Caco-2 (cell line): ENCODE measurements around the gene FHIT. TPM values are rescaled to one million over a fixed set of nuclear protein-coding genes. Genes with fewer than 3 reads are reported as not detected.

Source experiments
- BruUV-seq: library from RNA; stranded (reverse); fragments of 400-500 nt; replicated peaks from 2 replicates; lab custom pipeline; 2021; lab: Mats Ljungman, UMichigan
- CTCF ChIA-PET: fragments of 300-600 bp; sonication (Branson Sonifier 250); formaldehyde crosslinking; loops from one replicate; lab custom pipeline; 2022; ENCODE audit warnings: antibody characterized with exemption; lab: Charles Lee
- POLR2A ChIA-PET: fragments of 300-600 bp; sonication (Branson Sonifier 250); formaldehyde crosslinking; loops from one replicate; lab custom pipeline; 2022; ENCODE audit warnings: antibody characterized with exemption; lab: Charles Lee
- DNase-seq, 2 experiments: peaks; one replicate each; pipeline versions ENCODE4 v3.0.0 to v3.0.0-alpha.2; 2020 to 2022
- H3K27me3 ChIP-seq: replicated peaks from 2 replicates; pipeline ENCODE4 v1.6.0; 2011; ENCODE audit warnings: low read length; ENCODE audit not compliant: control insufficient read depth, insufficient read depth
- H3K36me3 ChIP-seq: 2 replicates; pipeline ENCODE4 v1.5.1; 2011; ENCODE audit warnings: low read length; ENCODE audit not compliant: control insufficient read depth, insufficient read depth
- H3K4me1 ChIP-seq: fragments of 250-450 bp; sonication (Bioruptor Pico); 2 replicates; pipeline ENCODE4 v1.5.1; 2020; ENCODE audit warnings: mild to moderate bottlenecking
- H3K4me3 ChIP-seq: 2 replicates; pipeline ENCODE4 v1.5.1; 2011; ENCODE audit warnings: low read depth, mild to moderate bottlenecking, control low read depth, low read length
- H3K9me3 ChIP-seq: fragments of 250-450 bp; sonication (Bioruptor Pico); 2 replicates; pipeline ENCODE4 v1.5.1; 2020; ENCODE audit warnings: mild to moderate bottlenecking, moderate library complexity
- H3K27ac Mint-ChIP-seq: one replicate; pipeline ENCODE4 v1.8.0; 2022; ENCODE audit warnings: mixed read lengths; ENCODE audit not compliant: unreplicated experiment
- H3K27me3 Mint-ChIP-seq: one replicate; pipeline ENCODE4 v1.8.0; 2022; ENCODE audit warnings: mixed read lengths; ENCODE audit not compliant: insufficient read depth, unreplicated experiment
- H3K36me3 Mint-ChIP-seq: one replicate; pipeline ENCODE4 v1.8.0; 2022; ENCODE audit warnings: mild to moderate bottlenecking, mixed read lengths; ENCODE audit not compliant: insufficient read depth, unreplicated experiment
- H3K4me1 Mint-ChIP-seq: one replicate; pipeline ENCODE4 v1.8.0; 2022; ENCODE audit warnings: low read depth, mixed read lengths; ENCODE audit not compliant: unreplicated experiment
- H3K4me3 Mint-ChIP-seq: one replicate; pipeline ENCODE4 v1.8.0; 2022; ENCODE audit warnings: mild to moderate bottlenecking, moderate library complexity, mixed read lengths; ENCODE audit not compliant: unreplicated experiment
- H3K9me3 Mint-ChIP-seq: one replicate; pipeline ENCODE4 v1.8.0; 2022; ENCODE audit warnings: mixed read lengths; ENCODE audit not compliant: unreplicated experiment
- CTCF ChIP-seq, 2 experiments: fragments of 200-600 bp in 1 of 2; IDR thresholded peaks; 1 replicate in 1 of 2; 2 replicates in 1 of 2; pipeline versions ENCODE4 v1.5.1 to v1.8.0; 2011 to 2022; ENCODE audit warnings: antibody characterized with exemption in 1 of 2, control low read depth in 1 of 2, inconsistent platforms in 1 of 2, low read depth in 1 of 2, low read length in 1 of 2, mild to moderate bottlenecking in 1 of 2, moderate library complexity in 1 of 2; ENCODE audit not compliant: insufficient read depth in 1 of 2, severe bottlenecking in 1 of 2, unreplicated experiment in 1 of 2
- intact Hi-C: fragments of 100-400 bp; cut with micrococcal nuclease; formaldehyde crosslinking; loops from one replicate; pipeline ENCODE4 v1.10.0; 2022; ENCODE audit not compliant: unreplicated experiment
- total RNA-seq: library from RNA; stranded (reverse); gene quantifications from 2 replicates; pipeline ENCODE4 v1.2.3, GENCODE V29; 2022

The FHIT gene
- total RNA-seq, 1 experiment from 2014 or later: 8.3 TPM

DNA sequence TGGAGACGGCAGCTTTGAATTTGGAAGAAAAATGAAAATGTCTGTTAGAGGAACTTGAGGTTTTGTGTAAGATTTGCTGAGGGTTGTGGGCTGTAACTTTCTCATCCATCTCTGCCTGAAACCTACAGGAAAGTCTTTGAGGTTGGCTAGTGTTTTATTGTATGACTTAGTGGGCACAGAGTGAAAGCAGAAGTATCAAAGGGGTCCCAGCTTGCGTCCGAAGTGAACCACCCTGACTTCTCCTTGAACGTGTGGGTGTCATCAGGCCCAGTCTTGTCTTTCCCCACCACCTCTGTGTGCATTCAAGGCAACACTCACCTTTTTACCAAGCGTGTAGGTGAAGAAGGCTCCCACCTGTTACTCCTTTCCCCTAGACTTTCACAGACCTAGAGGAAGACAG lies 1519.3 kb downstream of the FHIT start:
- no peak overlapping the region for H3K27ac Mint-ChIP-seq
- BruUV-seq: no TSS peak
- no peak for TF ChIP-seq CTCF (IDR thresholded peaks at IDR 0.05; ENCODE audit: insufficient read depth in 1 of 2, low read depth in 1 of 2, low read length in 1 of 2, severe bottlenecking in 1 of 2, unreplicated experiment in 1 of 2)
- no peaks in the 10 kb centered on the region for H3K4me1 Mint-ChIP-seq
- H3K36me3 Mint-ChIP-seq: no peaks in the 10 kb centered on the region
- peaks cover 1% of the 10 kb centered on the region for H3K27me3 Mint-ChIP-seq
- Histone ChIP-seq H3K27me3 (no peaks in the 10 kb centered on the region; the same call in 1 of the 2 replicates), H3K9me3 (no peaks in the 10 kb centered on the region), H3K4me3 (no peak overlapping the region), H3K4me1 (no peaks in the 10 kb centered on the region), H3K36me3 (no peaks in the 10 kb centered on the region)
- intact Hi-C loops: no loop called here
- no peak overlapping the region for H3K4me3 Mint-ChIP-seq
- no peaks in the 10 kb centered on the region for H3K9me3 Mint-ChIP-seq
- no peak for DNase-seq
- ChIA-PET CTCF (no interaction called here), POLR2A (no interaction called here)

DNA sequence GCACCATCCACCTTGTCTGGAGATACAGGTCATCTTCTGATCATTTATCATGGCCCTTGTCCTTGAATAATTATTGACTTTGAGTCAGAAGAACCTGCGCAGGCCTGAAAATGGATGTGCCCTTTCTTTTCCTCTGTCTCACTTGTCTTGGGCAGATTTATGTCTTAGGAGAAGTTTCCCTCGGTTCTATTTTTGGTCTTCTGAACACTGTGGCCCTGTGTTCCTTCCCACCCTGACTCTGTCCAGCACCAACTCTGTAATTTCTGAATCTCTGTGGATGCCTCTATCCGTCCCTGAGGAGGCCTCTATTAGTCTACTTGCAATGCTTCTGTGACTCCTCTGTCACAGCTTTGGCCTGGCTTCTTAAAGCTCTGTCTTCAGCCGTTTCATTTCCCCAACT lies 1520.7 kb downstream of the FHIT start:
- no peak for DNase-seq
- H3K27me3 ChIP-seq: no peaks in the 10 kb centered on the region; the same call in 1 of the 2 replicates
- ChIA-PET CTCF (no interaction called here), POLR2A (no interaction called here)
- H3K4me1 ChIP-seq: no peaks in the 10 kb centered on the region
- no peaks in the 10 kb centered on the region for H3K9me3 ChIP-seq
- H3K36me3 ChIP-seq: no peaks in the 10 kb centered on the region
- Mint-ChIP-seq H3K4me1 (no peaks in the 10 kb centered on the region), H3K27me3 (peaks cover 4% of the 10 kb centered on the region), H3K36me3 (no peaks in the 10 kb centered on the region), H3K4me3 (no peak overlapping the region), H3K27ac (no peak overlapping the region), H3K9me3 (no peaks in the 10 kb centered on the region)
- no peak for TF ChIP-seq CTCF (IDR thresholded peaks at IDR 0.05; ENCODE audit: insufficient read depth in 1 of 2, low read depth in 1 of 2, low read length in 1 of 2, severe bottlenecking in 1 of 2, unreplicated experiment in 1 of 2)
- intact Hi-C loops: no loop called here
- BruUV-seq: no TSS peak
- H3K4me3 ChIP-seq: no peak overlapping the region

DNA sequence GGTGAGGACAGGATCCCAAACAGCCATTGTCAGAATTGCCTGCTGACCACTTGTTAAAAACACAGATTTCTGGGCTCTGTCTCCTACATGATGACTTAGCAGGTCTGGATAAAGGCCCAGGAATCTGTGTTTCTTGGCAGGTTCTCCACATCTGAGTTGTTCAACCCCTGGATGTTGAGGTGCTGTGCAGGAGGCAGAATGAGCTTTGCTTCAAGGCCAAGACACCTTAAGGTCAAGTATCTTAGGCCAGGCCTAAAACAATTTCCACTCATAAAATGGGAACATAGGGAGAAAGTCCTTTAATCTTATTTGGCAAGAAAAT lies 1522.7 kb downstream of the FHIT start:
- H3K27ac Mint-ChIP-seq: no peak overlapping the region
- no peaks in the 10 kb centered on the region for H3K36me3 ChIP-seq
- H3K4me1 Mint-ChIP-seq: no peaks in the 10 kb centered on the region
- H3K9me3 Mint-ChIP-seq: no peaks in the 10 kb centered on the region
- ChIA-PET POLR2A (no interaction called here), CTCF (no interaction called here)
- no peak for DNase-seq
- H3K9me3 ChIP-seq: no peaks in the 10 kb centered on the region
- no TSS peak for BruUV-seq
- TF ChIP-seq CTCF (IDR thresholded peaks at IDR 0.05; ENCODE audit: insufficient read depth in 1 of 2, low read depth in 1 of 2, low read length in 1 of 2, severe bottlenecking in 1 of 2, unreplicated experiment in 1 of 2): no peak
- no peaks in the 10 kb centered on the region for H3K36me3 Mint-ChIP-seq
- no peak overlapping the region for H3K4me3 Mint-ChIP-seq
- no peaks in the 10 kb centered on the region; the same call in 1 of the 2 replicates for H3K27me3 ChIP-seq
- H3K27me3 Mint-ChIP-seq: peaks cover 4% of the 10 kb centered on the region
- no peak overlapping the region for H3K4me3 ChIP-seq
- intact Hi-C loops: no loop called here
- H3K4me1 ChIP-seq: no peaks in the 10 kb centered on the region
